ENCODE data around the gene THOC6. TPM values are rescaled to one million over a fixed set of nuclear protein-coding genes. Genes with fewer than 3 reads are reported as not detected.

THOC6 gene
- polyA plus RNA-seq, 1 experiment = 20.5 TPM

DNA sequence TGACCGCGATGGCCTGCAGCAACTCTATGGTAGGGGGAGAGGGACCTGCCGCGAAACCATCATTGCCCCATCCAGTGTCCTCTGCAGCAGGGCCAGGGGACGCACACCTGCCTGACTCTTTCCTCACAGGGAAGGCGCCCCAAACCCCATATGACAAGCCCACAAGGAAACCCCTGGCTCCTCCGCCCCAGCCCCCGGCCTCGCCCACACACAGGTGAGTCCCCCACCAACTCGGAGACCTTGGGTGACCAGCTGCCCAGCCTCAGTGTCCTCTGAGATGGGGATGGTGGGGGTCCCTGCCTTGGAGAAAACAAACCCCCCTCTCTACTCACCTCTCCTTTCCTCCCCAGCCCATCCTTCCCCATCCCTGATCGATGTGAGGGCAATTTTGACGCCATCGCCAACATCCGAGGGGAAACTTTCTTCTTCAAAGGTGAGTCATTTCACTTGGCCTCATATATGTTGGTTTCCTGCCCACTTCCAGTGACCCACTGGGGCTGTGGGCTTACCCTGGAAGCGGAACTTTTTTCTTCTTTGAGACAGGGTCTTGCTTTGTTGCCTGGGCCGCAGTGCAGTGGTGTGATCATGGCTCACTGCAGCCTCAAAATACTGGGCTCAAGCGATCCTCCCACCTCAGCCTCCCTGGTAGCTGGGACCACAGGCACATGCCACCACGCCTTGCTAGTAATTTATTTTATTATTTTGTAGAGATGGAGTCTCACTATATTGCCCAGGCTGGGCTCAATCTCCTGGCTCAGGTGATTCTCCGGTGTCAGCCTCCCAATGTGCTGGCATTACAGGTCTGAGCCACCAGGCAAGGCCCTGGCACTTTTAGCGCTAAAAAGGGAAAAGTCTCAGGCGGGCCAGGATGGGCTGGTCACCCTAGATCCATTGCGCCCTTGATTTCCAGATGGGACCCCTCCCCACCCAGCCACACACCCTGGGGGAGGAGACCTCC is 33.6 kb downstream of the THOC6 start:
- H3K4me3 ChIP-seq (ENCODE audit: low read depth, low read length) = peak overlapping the region; percentile 98; the same call in 1 of the 2 replicates
- H3K27me3 ChIP-seq (ENCODE audit: control insufficient read depth, insufficient read depth, low read length) = no peaks in the 10 kb centered on the region
- no peaks in the 10 kb centered on the region for H3K36me3 ChIP-seq (ENCODE audit: control insufficient read depth, insufficient read depth, low read length)
- no peak for DNase-seq (ENCODE audit: low read depth)
- ChIA-PET POLR2A (no interaction called here), CTCF (interaction anchor here (1.0 to 3.1 kb wide), 14 partner anchors 8 to 112 kb away, joined by 3 to 56 read pairs (median 8); partner anchors contain the start of genes ZNF213 and ZSCAN10)
- TF ChIP-seq, protein P1, sequence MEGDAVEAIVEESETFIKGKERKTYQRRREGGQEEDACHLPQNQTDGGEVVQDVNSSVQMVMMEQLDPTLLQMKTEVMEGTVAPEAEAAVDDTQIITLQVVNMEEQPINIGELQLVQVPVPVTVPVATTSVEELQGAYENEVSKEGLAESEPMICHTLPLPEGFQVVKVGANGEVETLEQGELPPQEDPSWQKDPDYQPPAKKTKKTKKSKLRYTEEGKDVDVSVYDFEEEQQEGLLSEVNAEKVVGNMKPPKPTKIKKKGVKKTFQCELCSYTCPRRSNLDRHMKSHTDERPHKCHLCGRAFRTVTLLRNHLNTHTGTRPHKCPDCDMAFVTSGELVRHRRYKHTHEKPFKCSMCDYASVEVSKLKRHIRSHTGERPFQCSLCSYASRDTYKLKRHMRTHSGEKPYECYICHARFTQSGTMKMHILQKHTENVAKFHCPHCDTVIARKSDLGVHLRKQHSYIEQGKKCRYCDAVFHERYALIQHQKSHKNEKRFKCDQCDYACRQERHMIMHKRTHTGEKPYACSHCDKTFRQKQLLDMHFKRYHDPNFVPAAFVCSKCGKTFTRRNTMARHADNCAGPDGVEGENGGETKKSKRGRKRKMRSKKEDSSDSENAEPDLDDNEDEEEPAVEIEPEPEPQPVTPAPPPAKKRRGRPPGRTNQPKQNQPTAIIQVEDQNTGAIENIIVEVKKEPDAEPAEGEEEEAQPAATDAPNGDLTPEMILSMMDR (IDR thresholded peaks at IDR 0.05; ENCODE audit: insufficient read depth, low read depth, low read length) = no peak

DNA sequence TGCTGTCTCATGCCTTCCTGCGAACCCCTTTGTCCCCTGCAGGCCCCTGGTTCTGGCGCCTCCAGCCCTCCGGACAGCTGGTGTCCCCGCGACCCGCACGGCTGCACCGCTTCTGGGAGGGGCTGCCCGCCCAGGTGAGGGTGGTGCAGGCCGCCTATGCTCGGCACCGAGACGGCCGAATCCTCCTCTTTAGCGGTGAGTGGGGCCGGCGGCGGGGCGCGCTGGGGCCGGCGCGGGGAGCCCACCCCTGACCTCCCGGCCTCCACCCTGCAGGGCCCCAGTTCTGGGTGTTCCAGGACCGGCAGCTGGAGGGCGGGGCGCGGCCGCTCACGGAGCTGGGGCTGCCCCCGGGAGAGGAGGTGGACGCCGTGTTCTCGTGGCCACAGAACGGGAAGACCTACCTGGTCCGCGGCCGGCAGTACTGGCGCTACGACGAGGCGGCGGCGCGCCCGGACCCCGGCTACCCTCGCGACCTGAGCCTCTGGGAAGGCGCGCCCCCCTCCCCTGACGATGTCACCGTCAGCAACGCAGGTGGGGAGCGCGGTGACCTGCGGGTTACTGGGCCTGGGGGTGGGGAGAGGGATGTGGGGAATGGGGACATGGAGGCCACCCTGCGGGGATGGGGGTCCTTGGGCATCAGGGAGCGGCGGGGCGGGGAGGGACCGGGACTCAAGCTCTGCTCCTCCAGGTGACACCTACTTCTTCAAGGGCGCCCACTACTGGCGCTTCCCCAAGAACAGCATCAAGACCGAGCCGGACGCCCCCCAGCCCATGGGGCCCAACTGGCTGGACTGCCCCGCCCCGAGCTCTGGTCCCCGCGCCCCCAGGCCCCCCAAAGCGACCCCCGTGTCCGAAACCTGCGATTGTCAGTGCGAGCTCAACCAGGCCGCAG is 34.5 kb downstream of the THOC6 start:
- Histone ChIP-seq H3K27me3 (ENCODE audit: control insufficient read depth, insufficient read depth, low read length) (no peaks in the 10 kb centered on the region), H3K36me3 (ENCODE audit: control insufficient read depth, insufficient read depth, low read length) (no peaks in the 10 kb centered on the region), H3K4me3 (ENCODE audit: low read depth, low read length) (peak overlapping the region; percentile 98)
- TF ChIP-seq, protein P1 (IDR thresholded peaks at IDR 0.05; ENCODE audit: insufficient read depth, low read depth, low read length) = no peak; the same call in none of the 2 replicates
- DNase-seq (ENCODE audit: low read depth) = no peak
- POLR2A ChIA-PET = no interaction called here
- CTCF ChIA-PET = interaction anchor here (0.6 to 3.1 kb wide), 25 partner anchors 9 to 311 kb away, joined by 3 to 56 read pairs (median 7); partner anchors contain the start of genes BICDL2, ZNF213 and ZSCAN10

DNA sequence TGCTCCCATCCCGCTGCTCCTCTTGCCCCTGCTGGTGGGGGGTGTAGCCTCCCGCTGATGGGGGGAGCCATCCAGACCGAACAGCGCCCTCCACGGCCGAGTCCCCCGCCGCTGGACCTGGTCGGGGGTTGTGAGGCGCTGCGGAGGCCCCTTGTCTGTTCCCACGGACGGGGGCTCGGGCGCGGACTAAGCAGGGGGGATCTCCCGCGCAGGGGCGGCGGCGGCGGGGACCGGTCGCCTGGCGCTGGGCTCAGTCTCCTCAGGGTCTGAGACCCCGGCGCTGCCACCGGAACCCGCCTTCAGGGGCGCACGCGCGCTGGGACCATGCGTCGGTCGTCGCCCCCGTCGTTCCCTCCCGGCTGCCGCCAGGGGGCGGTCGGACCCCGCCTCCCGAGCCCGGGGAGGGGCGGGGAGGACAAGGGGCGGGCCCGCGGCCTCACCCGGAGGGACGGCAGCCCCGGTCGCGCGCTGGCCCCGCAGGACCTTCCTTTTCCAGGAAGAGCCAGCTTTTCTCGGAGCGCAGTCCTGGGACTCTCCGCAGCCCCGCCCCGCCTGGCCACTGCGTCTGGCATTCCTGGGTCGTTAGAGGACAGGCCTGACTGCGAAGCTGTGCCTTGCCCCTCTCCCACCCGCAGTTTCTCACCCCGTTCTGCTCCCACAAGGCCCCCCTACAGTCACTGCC is 35.3 kb downstream of the THOC6 start:
- DNase-seq (ENCODE audit: low read depth) = peak; percentile 41
- ChIA-PET POLR2A (no interaction called here), CTCF (interaction anchor here (0.6 to 3.1 kb wide), 33 partner anchors 10 to 310 kb away, joined by 3 to 56 read pairs (median 5); partner anchors contain the start of genes BICDL2, ZNF213 and ZSCAN10)

DNA sequence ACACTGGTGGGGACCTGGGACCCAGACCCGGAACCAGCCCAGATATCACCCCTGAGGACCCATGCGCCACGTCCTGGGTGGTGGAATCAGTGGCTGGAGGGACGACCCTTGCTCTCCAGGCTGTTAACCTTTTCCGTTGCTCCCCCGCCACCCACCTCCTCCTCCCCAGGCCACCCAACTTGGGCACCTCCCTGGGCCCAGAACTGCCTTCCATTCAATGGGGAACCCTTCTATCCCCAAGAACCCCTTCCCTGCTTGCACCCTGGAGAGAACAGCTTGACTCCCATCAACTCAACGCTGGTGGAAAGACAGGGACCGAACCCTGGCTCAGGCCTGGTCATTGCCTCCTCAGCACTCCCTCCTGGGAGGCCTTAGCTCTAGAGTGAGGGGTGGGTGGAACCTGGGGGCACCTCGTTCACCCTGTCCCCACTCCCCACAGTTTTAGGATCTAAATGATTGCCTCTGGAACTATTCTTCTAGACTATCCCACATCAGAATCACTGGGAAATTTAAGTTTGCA is 35.9 kb downstream of the THOC6 start:
- ChIA-PET CTCF (interaction anchor here (0.6 to 3.1 kb wide), 21 partner anchors 11 to 109 kb away, joined by 3 to 56 read pairs (median 7); partner anchors contain the start of gene ZNF213), POLR2A (no interaction called here)
- DNase-seq (ENCODE audit: low read depth) = no peak

More for the DNA sequence above, 35.3 kb downstream of the THOC6 start:
- TF ChIP-seq, protein P1 (IDR thresholded peaks at IDR 0.05; ENCODE audit: insufficient read depth, low read depth, low read length) = peak; percentile 51
- Histone ChIP-seq H3K27me3 (ENCODE audit: control insufficient read depth, insufficient read depth, low read length) (no peaks in the 10 kb centered on the region), H3K36me3 (ENCODE audit: control insufficient read depth, insufficient read depth, low read length) (no peaks in the 10 kb centered on the region), H3K4me3 (ENCODE audit: low read depth, low read length) (peak overlapping the region; percentile 98)

More for the DNA sequence above, 35.9 kb downstream of the THOC6 start:
- TF ChIP-seq, protein P1 (IDR thresholded peaks at IDR 0.05; ENCODE audit: insufficient read depth, low read depth, low read length) = no peak
- Histone ChIP-seq H3K4me3 (ENCODE audit: low read depth, low read length) (peak overlapping the region; percentile 98), H3K27me3 (ENCODE audit: control insufficient read depth, insufficient read depth, low read length) (no peaks in the 10 kb centered on the region), H3K36me3 (ENCODE audit: control insufficient read depth, insufficient read depth, low read length) (no peaks in the 10 kb centered on the region)

Data from BJ (cell line).